ENCODE results near the gene ENDOV. TPM values are rescaled to one million over a fixed set of nuclear protein-coding genes. Genes with fewer than 3 reads are reported as not detected.

Gene ENDOV
- total RNA-seq, 1 experiment from 2014 or later = 45.6 TPM

GRCh38 chr17:80377798-80378197, 37.2 kb upstream of the ENDOV start:
- H3K27me3 ChIP-seq (ENCODE audit: insufficient read depth, low read length) = no peaks in the 10 kb centered on the region
- H3K9me3 ChIP-seq (ENCODE audit: control insufficient read depth in 1 of 2, insufficient read depth in 1 of 2, low read depth in 1 of 2, low read length in 2 of 2) = no peaks in the 10 kb centered on the region
- ChIA-PET POLR2A (no interaction called here), CTCF (interaction anchor here (0.7 kb wide), 1 partner anchor 276 kb away, joined by 3 read pairs; the partner anchor contains the start of gene GAA), RAD21 (ENCODE audit: low non-redundant PET in 1 of 2, low total read pairs in 2 of 2, uncharacterized antibody in 2 of 2, unreplicated experiment in 2 of 2) (no interaction called here)
- TF ChIP-seq SP1 (IDR thresholded peaks at IDR 0.05; ENCODE audit: low read depth) (no peak), POLR2AphosphoS5 (IDR thresholded peaks at IDR 0.05; ENCODE audit: low read depth, low read length) (no peak), YY1 (IDR thresholded peaks at IDR 0.05; ENCODE audit: extremely low read depth, insufficient replicate concordance, low read depth, low read length) (no peak), MAX (IDR thresholded peaks at IDR 0.05) (no peak), SRF (IDR thresholded peaks at IDR 0.05; ENCODE audit: low read depth) (no peak), ELF1 (IDR thresholded peaks at IDR 0.05; ENCODE audit: borderline replicate concordance, low read depth) (no peak)
- H3K79me2 ChIP-seq (ENCODE audit: insufficient read depth, low read length) = no peaks in the 10 kb centered on the region
- BruUV-seq (replicated peaks) = no TSS peak
- no peak for DNase-seq (ENCODE audit: low read depth, low spot score)
- no peak overlapping the region for H3K27ac ChIP-seq (ENCODE audit: low read depth, low read length)
- intact Hi-C loops (cut with micrococcal nuclease) = loop anchor here (1.0 kb wide), 1 partner anchor 48 kb away; no protein-coding TSS in a partner anchor
- no peak for ATAC-seq
- H3K4me2 ChIP-seq (ENCODE audit: low read length) = no peak overlapping the region
- H3K4me3 ChIP-seq (replicated peaks in 1 of 2; ENCODE audit: low read depth in 1 of 2, low read length in 2 of 2) = no peak overlapping the region
- H3K36me3 ChIP-seq (ENCODE audit: control insufficient read depth in 1 of 2, insufficient read depth in 2 of 2, low read length in 2 of 2) = peaks cover 16 to 37% of the 10 kb centered on the region in 2 experiments; a peak in 3 of 4 replicates
- H3K9ac ChIP-seq (ENCODE audit: low read length) = no peak overlapping the region
- no peaks in the 10 kb centered on the region for H3K4me1 ChIP-seq (ENCODE audit: control insufficient read depth in 1 of 2, insufficient read depth in 2 of 2, low read length in 2 of 2)
- no peaks in the 10 kb centered on the region for H3K9me2 ChIP-seq (ENCODE audit: insufficient read depth)
- H4K20me1 ChIP-seq (ENCODE audit: insufficient read depth) = no peaks in the 10 kb centered on the region
- H2AFZ ChIP-seq (ENCODE audit: low read depth, low read length, poor library complexity, severe bottlenecking) = no peak overlapping the region

GRCh38 chr17:80379348-80379747, 35.6 kb upstream of the ENDOV start:
- H3K9me2 ChIP-seq (ENCODE audit: insufficient read depth) = no peaks in the 10 kb centered on the region
- no peaks in the 10 kb centered on the region for H3K9me3 ChIP-seq (ENCODE audit: control insufficient read depth in 1 of 2, insufficient read depth in 1 of 2, low read depth in 1 of 2, low read length in 2 of 2)
- intact Hi-C loops (cut with micrococcal nuclease) = no loop called here
- H3K4me3 ChIP-seq (replicated peaks in 1 of 2; ENCODE audit: low read depth in 1 of 2, low read length in 2 of 2) = no peak overlapping the region
- DNase-seq (ENCODE audit: low read depth, low spot score) (no peak), ATAC-seq (no peak)
- TF ChIP-seq ELF1 (IDR thresholded peaks at IDR 0.05; ENCODE audit: borderline replicate concordance, low read depth) = no peak
- no peak for TF ChIP-seq ZNF274 (IDR thresholded peaks at IDR 0.05; ENCODE audit: low read depth, low read length)
- TF ChIP-seq CTCF (IDR thresholded peaks at IDR 0.05 in 2 of 3, conservative IDR thresholded peaks at IDR 0.05 in 1 of 3; ENCODE audit: borderline replicate concordance in 1 of 3, insufficient read depth in 1 of 3, low read depth in 2 of 3, low read length in 2 of 3) = no peak
- no peak for TF ChIP-seq ZBTB33 (IDR thresholded peaks at IDR 0.05; ENCODE audit: extremely low read depth, insufficient replicate concordance, low read length)
- no peak for TF ChIP-seq POLR2AphosphoS5 (IDR thresholded peaks at IDR 0.05; ENCODE audit: low read depth, low read length)
- TF ChIP-seq POLR2A (IDR thresholded peaks at IDR 0.05; ENCODE audit: borderline replicate concordance, extremely low read depth, insufficient read depth, insufficient read length) = no peak
- TF ChIP-seq EZH2 (IDR thresholded peaks at IDR 0.05) = no peak
- TF ChIP-seq SIN3A (IDR thresholded peaks at IDR 0.05; ENCODE audit: low read depth) = no peak
- TF ChIP-seq JUND (IDR thresholded peaks at IDR 0.05) = no peak
- no peak for TF ChIP-seq RAD21 (IDR thresholded peaks at IDR 0.05; ENCODE audit: low read depth)
- no peak for TF ChIP-seq EGR1 (IDR thresholded peaks at IDR 0.05; ENCODE audit: low read depth)
- no peak for TF ChIP-seq MAX (IDR thresholded peaks at IDR 0.05)
- TF ChIP-seq ZFX (IDR thresholded peaks at IDR 0.05) = no peak
- no peak for TF ChIP-seq SRF (IDR thresholded peaks at IDR 0.05; ENCODE audit: low read depth)
- TF ChIP-seq FOSL1 (IDR thresholded peaks at IDR 0.05; ENCODE audit: low read depth) = no peak
- TF ChIP-seq CBX3 (IDR thresholded peaks at IDR 0.05; ENCODE audit: low read depth) = no peak
- no peak for TF ChIP-seq SP1 (IDR thresholded peaks at IDR 0.05; ENCODE audit: low read depth)
- H3K4me1 ChIP-seq (ENCODE audit: control insufficient read depth in 1 of 2, insufficient read depth in 2 of 2, low read length in 2 of 2) = no peaks in the 10 kb centered on the region
- H3K27ac ChIP-seq (ENCODE audit: low read depth, low read length) = no peak overlapping the region
- H3K27me3 ChIP-seq (ENCODE audit: insufficient read depth, low read length) = no peaks in the 10 kb centered on the region
- no TSS peak for BruUV-seq (replicated peaks)
- H2AFZ ChIP-seq (ENCODE audit: low read depth, low read length, poor library complexity, severe bottlenecking) = no peak overlapping the region
- no peak overlapping the region for H3K4me2 ChIP-seq (ENCODE audit: low read length)
- POLR2A ChIA-PET = no interaction called here
- RAD21 ChIA-PET (ENCODE audit: low non-redundant PET in 1 of 2, low total read pairs in 2 of 2, uncharacterized antibody in 2 of 2, unreplicated experiment in 2 of 2) = no interaction called here
- CTCF ChIA-PET = no interaction called here
- H3K79me2 ChIP-seq (ENCODE audit: insufficient read depth, low read length) = no peaks in the 10 kb centered on the region
- peaks cover 15 to 39% of the 10 kb centered on the region in 2 experiments; a peak in 3 of 4 replicates for H3K36me3 ChIP-seq (ENCODE audit: control insufficient read depth in 1 of 2, insufficient read depth in 2 of 2, low read length in 2 of 2)
- H3K9ac ChIP-seq (ENCODE audit: low read length) = no peak overlapping the region
- H4K20me1 ChIP-seq (ENCODE audit: insufficient read depth) = no peaks in the 10 kb centered on the region

Data from HCT116 (cell line).